AG10803 (cell line): Measurements from ENCODE around the gene MAVS.
"Not testable (repeated sequence)": the region's sequence is repeated elsewhere in the genome, so short reads cannot be mapped to it uniquely, and the experiment has no call there.

Source experiments
- DNase-seq: peaks from one replicate; pipeline ENCODE4 v3.0.0; 2010; ENCODE audit warnings: low read depth
- H3K4me3 ChIP-seq: 2 replicates; pipeline ENCODE4 v1.5.1; 2011; ENCODE audit warnings: mild to moderate bottlenecking, low read length, control low read depth
- TF ChIP-seq, protein P1 (sequence below): conservative IDR thresholded peaks from 2 replicates; pipeline ENCODE4 v1.5.1; 2011; ENCODE audit warnings: mild to moderate bottlenecking, low read length, control low read depth, inconsistent platforms

Gene MAVS

GRCh38 chr20:3842348-3842930 is 4.2 kb upstream of the MAVS start:
- no peak overlapping the region for H3K4me3 ChIP-seq
- no peak for DNase-seq
- TF ChIP-seq, protein P1, sequence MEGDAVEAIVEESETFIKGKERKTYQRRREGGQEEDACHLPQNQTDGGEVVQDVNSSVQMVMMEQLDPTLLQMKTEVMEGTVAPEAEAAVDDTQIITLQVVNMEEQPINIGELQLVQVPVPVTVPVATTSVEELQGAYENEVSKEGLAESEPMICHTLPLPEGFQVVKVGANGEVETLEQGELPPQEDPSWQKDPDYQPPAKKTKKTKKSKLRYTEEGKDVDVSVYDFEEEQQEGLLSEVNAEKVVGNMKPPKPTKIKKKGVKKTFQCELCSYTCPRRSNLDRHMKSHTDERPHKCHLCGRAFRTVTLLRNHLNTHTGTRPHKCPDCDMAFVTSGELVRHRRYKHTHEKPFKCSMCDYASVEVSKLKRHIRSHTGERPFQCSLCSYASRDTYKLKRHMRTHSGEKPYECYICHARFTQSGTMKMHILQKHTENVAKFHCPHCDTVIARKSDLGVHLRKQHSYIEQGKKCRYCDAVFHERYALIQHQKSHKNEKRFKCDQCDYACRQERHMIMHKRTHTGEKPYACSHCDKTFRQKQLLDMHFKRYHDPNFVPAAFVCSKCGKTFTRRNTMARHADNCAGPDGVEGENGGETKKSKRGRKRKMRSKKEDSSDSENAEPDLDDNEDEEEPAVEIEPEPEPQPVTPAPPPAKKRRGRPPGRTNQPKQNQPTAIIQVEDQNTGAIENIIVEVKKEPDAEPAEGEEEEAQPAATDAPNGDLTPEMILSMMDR: no peak

GRCh38 chr20:3843490-3843889 is 3.1 kb upstream of the MAVS start:
- TF ChIP-seq, protein P1: no peak
- no peak for DNase-seq
- no peak overlapping the region for H3K4me3 ChIP-seq

DNA sequence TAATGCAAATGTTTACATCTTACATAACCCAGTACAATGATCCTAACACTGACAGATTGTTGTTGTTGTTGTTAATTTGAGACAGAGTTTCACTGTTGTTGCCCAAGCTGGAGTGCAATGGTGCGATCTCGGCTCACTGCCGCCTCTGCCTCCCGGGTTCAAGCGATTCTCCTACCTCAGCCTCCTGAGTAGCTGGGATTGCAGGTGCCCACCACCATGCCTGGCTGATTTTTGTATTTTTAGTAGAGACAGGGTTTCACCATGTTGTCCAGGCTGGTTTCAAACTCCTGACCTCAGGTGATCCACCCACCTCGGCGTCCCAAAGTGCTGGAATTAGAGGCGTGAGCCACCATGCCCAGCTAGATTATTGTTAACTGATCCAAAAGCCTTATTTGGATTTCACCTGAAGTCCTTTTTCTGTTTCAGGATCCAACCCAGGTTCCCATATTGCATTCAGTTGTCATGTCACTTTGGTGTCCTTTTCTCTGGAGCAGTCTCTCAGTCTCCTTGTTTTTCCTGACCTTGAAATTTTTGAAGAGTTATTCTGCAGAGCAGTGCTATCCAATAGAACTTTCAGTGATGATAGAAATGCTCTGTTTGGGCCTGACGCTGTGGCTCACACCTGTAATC is 2.5 kb upstream of the MAVS start:
- not testable (repeated sequence) for DNase-seq, H3K4me3 ChIP-seq

DNA sequence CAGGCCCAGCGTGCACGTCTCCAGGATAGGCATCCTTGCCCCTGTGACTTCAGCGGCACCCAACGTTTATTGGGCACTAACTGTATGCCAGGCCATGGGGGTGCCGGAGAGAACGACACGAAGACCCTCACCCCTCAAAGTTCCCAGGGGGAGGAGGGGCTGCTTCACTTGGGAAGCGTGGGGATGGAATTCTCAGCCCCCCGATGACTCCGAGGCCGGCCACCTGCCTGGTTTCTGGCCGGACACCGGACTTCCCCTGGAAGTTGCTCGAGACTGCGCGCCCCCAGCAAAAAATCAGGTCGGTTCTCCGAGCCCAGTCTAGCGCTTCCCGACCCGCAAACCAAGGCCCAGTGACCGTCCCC is 275 bp upstream of the MAVS start:
- no peak for DNase-seq
- TF ChIP-seq, protein P1: no peak
- peak overlapping the region; percentile 91 for H3K4me3 ChIP-seq

GRCh38 chr20:3847429-3847940 is 851 bp downstream of the MAVS start:
- no peak for DNase-seq
- peak overlapping the region; percentile 91 for H3K4me3 ChIP-seq
- TF ChIP-seq, protein P1: no peak

DNA sequence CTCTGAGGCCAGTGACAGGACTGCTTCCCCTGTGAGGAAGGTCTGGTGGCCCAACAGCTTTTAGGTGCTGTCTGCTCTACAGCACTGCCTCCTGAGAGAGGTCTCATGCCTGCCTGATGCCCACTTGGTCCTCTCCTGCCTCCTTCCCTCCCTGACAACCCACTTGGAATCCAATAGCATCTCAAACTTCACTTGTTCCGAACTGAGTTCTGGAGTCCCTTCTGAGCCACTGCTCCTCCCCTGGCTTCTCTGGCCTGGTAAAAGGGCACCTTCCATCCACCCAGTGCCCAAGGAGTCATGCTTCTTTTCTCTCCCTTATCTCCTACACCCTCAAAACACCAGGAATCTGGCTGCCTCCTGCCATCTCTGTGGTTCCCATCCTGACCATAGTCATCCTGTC is 1.9 kb downstream of the MAVS start:
- no peak for DNase-seq
- no peak overlapping the region for H3K4me3 ChIP-seq
- TF ChIP-seq, protein P1: no peak

- peak; percentile 31 for DNase-seq
- TF ChIP-seq, protein P1: no peak
- no peak overlapping the region for H3K4me3 ChIP-seq
These were observed 7.8 kb downstream of the MAVS start for GRCh38 chr20:3854462-3854871.
